HG03159 (cell line): Measurements from ENCODE around the gene PAX5.
"Not testable (repeated sequence)": the region's sequence is repeated elsewhere in the genome, so short reads cannot be mapped to it uniquely, and the experiment has no call there.

Experiments used
- ATAC-seq: cut with Tn5 transposase; IDR thresholded peaks from one replicate; pipeline ENCODE4 v1.9.1; 2021; ENCODE audit warnings: mild to moderate bottlenecking, moderate library complexity; ENCODE audit not compliant: unreplicated experiment

Gene PAX5

DNA sequence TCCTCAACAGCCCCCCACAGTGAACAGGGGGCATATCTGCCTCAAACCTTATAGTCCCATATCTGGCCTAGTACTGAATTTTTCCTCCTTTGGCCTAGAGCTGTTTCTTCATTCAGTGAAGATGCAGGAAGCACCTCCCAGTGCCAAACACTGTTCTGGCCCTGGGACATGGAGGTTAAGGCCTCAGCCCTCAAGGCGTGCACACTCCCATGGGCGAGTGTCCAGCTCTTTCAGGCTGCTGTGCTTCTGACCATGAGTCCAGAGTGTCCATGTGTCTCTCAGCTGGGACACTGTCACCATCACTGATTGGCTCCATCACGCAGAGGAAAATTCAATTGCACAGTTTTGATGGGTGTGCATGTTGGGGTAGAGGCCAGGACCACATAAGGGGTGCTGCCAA lies 151.5 kb downstream of the PAX5 start:
- no peak for ATAC-seq

DNA sequence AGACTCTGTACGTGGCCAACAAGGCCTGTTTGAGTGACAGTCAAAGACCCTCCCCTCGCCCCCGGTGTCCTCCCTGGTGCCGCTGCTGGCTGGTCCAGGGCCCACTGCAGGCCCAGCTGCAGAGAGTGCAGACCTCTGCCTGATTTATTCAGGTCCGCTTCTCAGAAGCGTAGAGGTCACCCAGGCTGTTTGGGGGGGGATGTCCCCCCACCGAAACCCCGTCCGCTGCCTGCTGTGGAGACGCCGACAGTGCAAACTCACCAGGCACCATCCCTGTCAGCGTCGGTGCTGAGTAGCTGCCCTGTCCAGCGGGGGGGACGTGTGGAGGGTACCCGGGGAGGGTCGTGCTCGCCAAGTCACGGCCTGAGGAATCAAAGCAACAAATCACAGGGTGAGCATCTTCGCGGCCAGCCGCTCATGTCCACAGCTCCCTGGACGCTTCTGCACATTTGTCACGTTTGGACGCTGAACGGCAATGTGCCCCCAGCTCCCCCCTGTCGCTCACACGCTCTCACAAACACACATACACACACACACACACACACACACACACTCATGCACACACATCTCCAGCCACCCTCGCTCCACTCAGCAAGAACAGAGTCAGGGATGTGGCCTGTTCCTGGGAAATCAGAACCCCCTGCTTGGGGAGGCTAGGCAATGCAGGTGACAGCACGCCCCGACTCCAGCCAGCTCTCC lies 152.2 kb downstream of the PAX5 start:
- ATAC-seq, result no peak

DNA sequence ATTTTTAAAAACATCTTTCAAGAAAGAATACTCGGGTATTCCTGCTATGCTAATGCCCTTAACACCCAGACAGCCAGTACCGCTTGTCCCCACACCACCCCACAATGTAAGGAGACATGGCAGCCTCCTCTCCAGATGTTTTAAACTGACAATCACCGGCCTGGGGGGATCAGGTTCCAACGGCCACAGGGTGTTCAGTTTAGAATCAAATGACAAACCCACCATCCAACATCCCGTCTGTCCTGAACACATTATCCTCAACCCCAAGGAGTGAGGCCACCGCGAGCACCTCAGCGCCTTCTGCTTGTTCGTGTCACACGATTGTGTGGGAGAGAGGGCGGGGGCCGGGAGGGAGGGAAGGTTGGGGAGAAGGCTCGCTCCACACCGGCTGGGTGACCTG lies 152.8 kb downstream of the PAX5 start:
- no peak for ATAC-seq

DNA sequence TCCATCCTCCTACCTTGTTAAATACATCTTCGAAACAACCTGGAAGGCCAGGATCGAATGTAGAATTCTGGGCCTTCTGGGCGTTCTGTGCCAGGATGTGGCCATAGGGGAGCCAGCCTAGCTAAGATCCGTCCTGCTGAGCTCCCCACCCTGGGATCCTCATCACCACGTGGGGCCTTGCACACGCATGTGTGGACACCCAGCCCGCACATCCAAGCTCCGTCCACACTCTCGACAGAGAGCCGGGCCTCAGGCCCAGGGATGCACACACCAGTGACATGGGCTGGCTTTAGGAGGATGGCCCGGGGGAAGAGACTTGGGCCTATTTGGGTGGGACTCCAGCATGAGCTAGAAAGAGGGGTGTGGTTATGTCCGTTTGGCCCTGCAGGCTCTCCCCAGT lies 154.0 kb downstream of the PAX5 start:
- no peak for ATAC-seq

DNA sequence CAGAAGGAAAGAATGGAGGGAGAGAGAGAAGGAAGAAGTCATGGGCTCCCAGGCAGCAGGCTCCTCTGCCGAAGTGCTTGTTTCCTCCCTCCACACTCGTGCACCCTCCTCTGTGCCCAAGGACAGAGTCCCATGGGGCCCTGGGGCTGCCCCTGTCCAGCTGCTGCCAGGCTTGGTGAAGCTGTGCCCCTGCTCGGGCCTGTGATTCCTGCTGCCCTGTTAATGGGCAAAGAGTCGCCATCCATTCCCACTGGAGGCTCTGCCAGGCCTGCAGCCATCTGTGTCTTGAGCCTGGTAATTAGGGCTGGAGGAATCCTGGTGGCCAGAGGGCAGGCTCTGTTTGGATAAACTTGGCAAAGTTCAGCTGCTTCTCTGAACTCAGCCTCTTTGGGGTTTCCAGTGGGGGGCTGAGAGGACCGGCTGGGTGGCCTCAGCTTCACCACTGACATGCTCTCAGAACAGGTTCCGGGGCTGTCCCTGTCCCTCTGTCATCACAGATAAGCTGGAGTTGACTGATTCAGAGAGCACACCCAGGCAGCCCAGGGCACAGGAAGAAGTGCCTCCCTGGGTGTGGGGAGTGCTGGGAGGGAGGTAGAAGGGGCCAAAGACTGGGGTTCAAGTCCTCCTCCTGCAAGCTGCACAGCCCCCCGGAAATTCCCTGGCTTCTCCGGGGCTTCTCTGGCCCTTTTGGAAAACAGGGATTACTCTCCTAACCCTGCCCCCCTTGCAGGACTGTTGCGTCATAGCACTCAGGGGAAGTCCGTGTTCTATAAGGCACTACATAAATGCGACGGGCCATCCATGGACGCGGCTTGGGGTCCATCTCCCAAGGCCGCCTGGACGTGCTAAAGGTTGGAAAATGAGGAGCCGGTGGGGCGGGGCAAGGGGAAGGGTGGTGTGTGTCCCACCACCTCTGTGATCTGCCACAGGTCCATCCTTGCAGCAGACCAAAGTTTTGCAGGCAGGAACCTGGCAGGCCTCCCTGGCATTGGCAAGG lies 154.8 kb downstream of the PAX5 start:
- ATAC-seq, result peak; percentile 68

DNA sequence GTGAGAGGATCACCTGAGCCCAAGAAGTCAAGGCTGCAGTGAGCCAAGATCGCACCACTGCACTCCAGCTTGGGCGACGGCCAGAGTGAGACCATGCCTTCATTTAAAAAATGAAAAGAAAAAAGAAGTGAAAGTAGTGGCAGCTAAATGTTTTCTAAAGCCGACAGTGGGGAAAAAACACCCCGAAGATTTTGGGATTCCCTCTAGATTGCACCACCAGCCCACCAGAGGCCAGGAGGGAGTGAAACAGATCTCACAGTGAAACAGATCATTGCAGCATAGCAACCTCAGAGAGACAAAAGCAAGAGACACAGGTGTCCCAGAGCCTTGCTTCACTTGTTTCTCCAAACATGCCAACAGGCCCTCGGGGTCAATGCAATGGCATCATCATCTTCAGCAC lies 156.8 kb downstream of the PAX5 start:
- no peak for ATAC-seq

DNA sequence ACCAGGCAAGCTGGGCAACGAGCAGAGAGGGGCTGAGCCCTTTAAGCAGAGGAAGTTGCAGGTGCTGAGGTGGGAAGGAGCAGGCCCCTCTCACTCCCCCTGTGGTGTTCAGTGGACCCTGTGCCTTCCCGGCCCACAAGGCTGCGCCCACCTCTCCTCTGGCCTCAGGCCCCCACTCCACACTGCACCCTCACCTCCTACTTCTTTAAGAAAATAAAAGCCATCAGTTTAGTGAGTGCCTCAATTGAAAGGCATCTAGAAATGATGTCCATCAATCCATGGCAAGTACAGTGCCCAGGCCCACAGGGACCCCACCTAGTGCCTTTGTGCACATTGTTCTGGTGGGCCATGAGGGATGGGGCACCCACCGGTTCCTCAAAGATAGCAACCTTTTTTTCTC lies 158.0 kb downstream of the PAX5 start:
- ATAC-seq, result no peak

DNA sequence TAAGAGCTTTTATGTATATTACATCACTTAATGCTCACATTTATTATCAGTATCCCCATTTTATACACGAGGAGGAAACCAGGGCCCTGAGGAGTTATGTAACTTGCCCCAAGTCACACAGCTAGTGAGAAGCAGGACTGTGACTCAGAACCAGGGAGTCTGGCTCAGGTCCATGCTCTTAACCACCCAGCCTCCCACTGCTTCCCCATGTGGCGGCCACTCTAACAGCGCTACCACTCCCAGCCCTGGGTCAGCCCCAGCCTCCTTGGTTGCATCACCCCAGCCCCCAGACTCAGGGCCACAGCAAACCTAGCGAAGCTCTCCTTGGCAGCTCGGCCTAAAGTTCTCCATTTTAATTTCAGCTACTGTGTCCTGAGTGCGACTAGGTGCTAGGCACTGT lies 159.1 kb downstream of the PAX5 start:
- no peak for ATAC-seq

DNA sequence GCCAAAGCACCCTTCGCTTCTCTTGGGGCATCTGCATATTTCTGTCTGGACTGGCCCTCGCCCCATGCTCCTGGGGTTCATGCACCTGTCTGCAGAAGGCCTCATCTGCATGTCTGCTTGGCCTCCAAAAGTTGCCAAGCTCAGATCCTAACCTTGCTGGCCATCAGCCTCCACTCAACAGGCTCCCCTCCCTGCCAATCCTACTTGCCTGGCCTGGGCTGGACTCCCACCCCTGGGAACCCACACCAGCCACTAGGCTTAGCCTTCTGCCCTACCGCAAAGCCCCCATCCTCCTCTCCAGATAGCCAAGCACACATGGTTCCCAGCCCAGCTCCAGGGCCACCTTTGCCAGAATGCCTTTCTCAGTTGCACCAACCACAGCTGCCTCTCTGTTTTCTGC lies 159.8 kb downstream of the PAX5 start:
- no peak for ATAC-seq

DNA sequence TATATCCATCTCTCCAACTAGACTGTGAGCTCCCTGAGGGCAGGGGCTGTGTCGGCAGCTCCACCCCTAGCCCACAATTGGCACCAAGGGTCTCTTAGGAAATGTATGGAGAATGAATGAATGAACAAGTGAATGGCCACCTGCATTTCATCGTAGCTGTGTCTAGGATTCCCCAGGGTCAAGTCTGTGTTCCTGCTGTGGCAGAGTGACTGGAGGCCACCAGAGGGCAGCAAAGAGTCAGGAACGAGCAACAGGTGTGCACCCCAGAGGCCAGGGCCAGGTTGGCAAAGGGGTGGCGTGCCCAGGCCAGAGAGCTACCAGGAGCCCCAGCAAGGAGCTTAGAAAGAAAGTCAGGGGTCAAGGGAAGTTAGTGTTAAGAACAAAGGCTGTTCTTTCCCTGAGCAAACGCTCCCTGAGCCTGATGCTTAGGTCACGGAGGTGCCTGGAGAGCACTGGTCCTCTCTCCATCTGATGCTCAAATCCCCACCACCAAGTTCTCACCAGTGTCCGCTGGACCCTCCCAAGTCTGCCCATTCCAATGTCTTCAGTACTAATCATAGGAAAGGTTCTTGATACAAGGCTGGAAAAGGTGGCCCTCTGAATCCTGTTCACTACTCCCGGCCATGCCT lies 160.7 kb downstream of the PAX5 start:
- ATAC-seq, result peak; percentile 57

DNA sequence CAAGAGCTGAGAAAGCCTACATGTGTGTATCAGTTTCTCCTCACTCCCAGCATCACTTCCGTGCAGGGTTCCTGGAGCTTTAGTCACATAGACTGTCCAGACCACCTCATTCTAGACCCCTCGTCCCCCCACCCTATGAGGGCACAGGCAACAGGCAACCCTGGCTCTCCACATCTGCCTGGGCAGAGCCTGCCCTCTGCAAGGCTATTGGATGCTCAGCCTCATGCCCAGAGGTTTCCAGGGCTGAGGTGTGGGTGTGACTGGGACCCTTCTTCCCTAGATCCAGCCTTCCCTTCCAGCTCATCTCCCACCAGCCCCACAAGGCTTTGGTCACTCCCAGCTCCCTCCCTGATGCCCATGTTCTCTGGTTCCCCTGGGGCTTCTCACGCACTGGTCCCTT lies 161.4 kb downstream of the PAX5 start:
- ATAC-seq, result no peak

DNA sequence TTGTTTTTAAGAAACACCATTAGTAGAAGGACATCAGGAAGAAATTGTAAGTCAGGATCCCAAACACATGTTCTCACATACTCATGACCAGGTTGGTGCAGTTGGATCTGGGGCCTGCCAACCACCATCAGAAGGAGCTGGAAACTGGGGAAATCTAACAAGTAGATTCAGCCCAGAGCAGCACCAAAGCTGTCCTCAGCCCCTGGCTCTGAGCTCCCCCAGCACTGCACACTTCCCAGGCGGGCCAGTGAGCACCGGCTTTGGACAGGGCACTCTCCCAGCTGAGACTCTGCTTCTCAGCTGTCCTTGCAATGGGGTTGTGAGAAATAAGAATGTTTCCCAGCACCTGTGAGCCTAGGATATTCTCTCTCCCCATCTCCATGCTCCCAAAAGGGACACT lies 162.5 kb downstream of the PAX5 start:
- no peak for ATAC-seq

DNA sequence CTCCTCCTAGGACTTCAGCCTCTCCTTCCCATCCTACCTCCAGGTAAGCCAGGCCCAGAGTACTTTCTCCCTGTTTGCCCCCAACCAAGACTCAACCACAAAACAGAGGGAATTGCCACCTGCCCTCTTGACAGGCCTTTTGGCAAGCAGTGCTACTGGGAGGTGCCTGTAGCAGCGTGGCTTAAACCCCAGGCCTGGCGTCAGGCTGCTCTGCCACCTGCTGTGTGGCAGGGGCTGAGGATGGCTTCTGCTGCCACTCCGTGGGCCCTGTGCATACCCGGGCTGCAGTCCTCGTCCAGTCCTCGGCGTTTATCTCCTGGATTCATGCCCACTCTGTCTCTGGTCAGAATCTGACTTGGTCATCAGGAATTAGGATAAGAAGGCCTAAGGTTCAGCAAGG lies 163.1 kb downstream of the PAX5 start:
- ATAC-seq, result no peak

DNA sequence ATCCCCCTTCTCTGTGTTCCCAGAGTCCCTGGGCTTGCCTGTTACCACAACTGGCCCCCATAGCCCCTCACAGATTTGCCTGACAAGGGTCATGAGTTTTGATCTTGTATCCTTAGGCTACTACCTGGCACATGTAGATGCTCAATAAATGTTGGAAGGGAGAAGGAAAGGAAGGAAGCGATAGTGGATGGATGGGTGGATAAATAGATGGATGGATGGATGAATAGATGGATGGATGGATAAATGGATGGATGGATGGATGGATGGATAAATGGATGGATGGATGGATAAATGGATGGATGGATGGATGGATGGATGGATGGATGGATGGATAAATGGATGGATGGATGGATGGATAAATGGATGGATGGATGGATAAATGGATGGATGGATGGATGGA lies 164.5 kb downstream of the PAX5 start:
- not testable (repeated sequence) for ATAC-seq

DNA sequence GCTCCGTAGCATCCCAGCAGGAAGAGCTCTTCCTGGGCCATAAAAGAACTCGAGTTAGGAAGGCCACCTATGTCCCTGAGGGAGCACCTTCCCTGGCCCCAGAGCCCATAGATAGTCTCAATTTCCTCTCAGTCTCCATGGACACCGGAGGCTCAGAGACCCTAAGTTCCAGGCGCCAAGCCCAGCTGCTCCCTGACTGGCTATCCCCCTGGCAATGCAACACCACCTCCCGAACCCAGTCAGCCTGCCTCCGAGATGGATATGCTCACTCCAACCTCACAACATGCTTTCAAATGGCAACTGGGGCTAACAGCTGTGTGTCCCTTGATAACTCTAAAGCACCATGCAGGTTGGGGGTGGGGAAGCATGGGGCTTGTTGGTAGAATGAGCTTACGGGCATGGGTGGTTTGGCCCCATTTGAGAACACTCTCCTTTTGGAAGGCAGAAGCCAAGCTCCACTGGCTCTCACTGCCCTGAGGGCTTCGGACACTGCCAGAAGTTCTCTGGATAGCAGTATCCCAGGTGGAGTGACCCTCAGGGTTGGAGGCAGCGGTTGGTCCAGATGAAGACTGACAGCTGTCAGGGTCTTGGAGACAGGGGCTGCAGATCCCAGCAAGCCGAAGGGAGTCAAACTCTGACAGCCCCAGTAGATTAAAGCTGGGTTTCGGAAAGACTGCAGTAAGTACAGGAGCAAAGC lies 165.3 kb downstream of the PAX5 start:
- no peak for ATAC-seq

DNA sequence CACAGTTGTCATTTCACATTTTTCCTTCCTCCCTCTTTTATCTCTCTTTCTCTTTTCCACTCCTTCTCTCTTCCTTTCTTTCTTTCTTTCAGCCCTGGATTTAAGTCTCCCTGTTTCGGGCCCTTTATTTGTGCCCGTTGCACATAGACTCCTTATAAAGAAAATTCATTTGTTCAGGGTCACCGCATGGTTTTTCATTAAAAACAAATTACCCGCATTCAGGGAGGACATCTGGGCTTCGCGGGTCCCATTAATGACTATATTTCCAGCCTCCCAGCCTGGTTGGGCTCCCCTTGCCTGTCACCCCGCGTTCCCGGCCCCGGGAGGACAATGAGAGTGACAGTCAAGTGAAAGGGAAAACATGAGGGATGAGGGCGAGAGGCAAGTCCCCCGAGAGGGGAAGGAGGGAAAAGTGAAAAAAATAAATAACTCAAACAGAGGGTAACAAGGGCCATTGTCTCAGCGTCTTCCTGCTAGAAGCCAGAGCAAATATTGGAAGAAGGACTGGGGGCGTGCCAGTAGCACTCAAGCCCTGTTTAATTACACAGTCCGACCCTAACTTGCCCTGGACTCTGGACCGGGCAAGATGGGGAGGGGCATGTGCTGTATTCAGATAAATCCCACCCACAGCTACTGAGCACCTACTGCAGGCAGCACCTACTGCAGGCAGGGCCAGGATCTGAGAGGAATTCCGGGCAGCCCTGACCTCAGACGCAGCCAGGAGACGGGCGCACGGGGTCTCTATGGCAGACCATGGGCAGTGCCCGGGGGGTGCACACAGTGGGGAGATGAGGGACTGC lies 166.2 kb downstream of the PAX5 start:
- no peak for ATAC-seq

DNA sequence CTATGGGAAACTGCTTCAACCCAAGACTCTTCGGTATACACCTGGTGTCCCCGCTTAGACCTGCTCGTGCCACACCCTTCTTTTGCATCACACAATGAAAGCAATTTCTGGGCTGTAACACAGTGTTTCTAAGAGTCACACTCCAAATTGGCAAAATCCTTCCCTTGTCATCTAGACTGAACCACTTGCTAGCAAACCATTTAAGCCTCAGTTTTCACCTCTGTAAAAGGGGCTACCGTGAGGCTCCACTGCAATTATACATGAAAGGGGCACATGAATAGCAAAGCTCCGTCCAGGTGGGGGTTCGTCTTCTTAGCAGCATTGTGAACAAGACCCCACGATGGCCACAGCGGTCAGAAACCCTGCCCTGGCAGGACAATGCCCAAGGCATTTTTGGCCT lies 166.8 kb downstream of the PAX5 start:
- ATAC-seq, result no peak

DNA sequence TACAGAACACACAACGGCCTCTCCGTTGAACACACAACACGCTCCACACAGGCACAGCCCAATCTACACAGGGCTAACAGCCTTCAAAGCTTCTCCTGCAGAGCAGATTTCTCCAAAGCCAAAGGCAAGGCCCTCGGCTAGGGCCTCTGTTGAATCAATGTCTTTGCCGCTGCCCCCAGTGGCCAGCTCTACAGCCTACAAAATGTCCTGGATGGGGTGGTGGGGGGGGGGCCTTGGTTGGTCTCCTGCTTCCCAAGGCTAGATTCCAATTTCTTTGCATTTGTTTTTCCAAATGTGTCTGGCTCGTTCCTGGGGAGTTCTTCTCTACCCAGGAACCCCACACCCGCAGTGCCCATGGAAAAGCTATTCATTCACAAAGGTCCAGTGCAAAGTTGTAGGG lies 167.2 kb downstream of the PAX5 start:
- no peak for ATAC-seq

DNA sequence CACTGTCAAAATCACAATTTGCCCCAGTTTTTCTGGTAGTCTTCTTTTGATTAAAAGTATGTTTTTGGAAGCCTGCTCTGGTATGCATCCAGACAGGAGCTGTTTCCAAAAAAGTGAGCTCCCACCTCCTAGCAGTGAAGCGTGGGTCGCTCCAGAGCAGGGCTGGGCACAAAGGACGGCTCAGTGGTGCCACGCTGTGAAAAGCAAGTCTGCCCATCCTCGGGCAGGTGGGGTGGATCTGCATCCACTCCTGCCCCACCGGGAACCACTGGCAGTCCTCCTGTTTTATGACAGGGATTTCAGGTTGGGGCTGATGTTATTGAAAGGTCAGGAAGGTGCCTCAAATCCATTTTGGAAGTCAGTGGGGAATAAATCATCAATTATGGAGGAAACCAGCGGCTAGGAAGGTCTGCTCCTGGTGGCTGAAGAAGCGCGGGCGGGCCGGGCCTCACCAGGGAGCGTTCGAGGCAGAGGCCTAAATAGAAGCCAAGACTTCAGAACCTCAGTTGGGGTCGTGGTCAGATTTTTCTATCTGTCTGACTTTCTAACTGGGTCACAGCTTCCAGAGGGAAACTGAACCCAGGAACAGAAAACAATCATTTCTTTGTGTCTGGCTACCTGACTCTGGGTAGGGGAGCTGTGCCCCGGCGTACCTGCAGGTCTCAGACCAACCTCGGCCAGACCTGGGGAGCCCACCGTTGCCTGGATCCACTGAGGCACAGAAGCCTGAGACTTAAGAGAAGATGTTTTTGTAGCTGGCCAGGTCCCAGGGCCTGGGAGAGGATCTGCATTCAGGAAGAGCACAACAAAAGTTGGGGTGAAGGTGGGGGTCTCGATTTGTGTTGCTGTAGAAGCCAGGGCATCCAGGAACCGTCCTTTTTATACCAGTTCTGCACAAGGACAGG lies 168.1 kb downstream of the PAX5 start:
- ATAC-seq, result no peak
